GM12892 (cell line): Measurements from ENCODE around the gene ABCC1.
"Not testable (repeated sequence)": the region's sequence is repeated elsewhere in the genome, so short reads cannot be mapped to it uniquely, and the experiment has no call there.

ENCODE experiments used
- DNase-seq: peaks from one replicate; pipeline ENCODE4 v3.0.0; 2011; ENCODE audit not compliant: insufficient read length
- FAIRE-seq: peaks from 2 replicates; lab custom pipeline; 2011; peaks lifted over from hg19 to GRCh38; lab: Jason Lieb, UNC
- POLR2A ChIP-seq: IDR thresholded peaks from 2 replicates; pipeline ENCODE4 v1.6.1; 2011; ENCODE audit warnings: low read depth, low read length, control low read depth
- POLR2AphosphoS5 ChIP-seq: IDR thresholded peaks from 2 replicates; pipeline ENCODE4 v1.6.1; 2011; ENCODE audit warnings: low read depth, low read length, control low read depth
- TAF1 ChIP-seq: IDR thresholded peaks from 2 replicates; pipeline ENCODE4 v1.6.1; 2011; ENCODE audit warnings: low read depth, mild to moderate bottlenecking, control low read depth, low read length, borderline replicate concordance

ABCC1 gene

DNA sequence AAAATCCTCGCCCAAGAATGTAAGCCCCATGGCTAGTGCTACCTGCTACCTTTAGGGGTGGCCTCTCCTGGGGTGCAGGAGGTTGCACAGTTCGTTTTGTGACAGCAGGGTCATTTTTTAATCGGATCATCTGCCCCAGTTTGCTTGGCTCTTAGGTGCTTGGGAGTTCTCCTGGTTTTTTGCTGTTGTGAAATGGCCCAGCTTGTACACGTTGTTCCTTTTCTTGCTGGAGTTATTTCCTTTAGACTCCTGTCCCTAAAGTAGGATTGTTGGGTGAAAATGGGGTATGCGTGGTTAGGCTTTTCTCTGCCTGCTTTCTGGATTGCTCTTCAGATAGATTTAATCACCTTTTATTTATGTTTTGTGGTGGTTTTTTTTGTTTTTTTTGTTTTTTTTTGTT lies 25.8 kb downstream of the ABCC1 start:
- TF ChIP-seq POLR2AphosphoS5 (no peak), TAF1 (no peak), POLR2A (no peak)
- FAIRE-seq = no peak

DNA sequence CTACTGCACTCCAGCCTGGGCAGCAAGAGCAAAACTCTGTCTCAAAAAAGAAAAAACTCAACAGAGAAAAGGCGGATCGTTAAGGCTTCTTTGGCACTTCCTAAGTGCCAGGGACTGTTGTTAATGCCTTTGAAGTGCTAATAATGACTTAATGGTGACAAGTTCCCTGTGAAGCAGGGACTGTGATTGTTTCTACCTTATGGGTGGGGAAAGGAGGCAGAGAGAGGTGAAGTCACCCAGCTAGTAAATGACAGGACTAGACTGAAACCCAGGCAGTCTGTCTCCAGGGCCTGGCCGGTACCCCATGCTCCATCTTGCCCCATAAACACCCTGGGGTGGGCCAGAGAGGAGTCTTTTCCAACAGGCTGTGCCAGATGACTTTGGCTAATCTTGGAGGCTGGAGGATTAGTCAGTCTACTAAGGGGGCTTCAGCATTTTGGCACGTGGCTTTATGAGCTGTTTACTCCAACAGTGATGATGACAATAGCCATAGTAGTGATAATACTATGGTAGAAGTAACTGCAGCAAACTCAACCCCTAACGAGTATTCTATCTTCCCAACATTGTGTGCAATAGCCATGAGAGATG lies 26.9 kb downstream of the ABCC1 start:
- FAIRE-seq (no peak), DNase-seq (no peak)
- no peak for TF ChIP-seq POLR2A
- no peak for TF ChIP-seq POLR2AphosphoS5
- TF ChIP-seq TAF1 = no peak

More for the DNA sequence above, 25.8 kb downstream of the ABCC1 start:
- no peak for DNase-seq

- no peak for DNase-seq
- TF ChIP-seq POLR2A (no peak), POLR2AphosphoS5 (no peak), TAF1 (no peak)
- FAIRE-seq = no peak
Observed at GRCh38 chr16:15976929-15977637, 27.7 kb downstream of the ABCC1 start.

DNA sequence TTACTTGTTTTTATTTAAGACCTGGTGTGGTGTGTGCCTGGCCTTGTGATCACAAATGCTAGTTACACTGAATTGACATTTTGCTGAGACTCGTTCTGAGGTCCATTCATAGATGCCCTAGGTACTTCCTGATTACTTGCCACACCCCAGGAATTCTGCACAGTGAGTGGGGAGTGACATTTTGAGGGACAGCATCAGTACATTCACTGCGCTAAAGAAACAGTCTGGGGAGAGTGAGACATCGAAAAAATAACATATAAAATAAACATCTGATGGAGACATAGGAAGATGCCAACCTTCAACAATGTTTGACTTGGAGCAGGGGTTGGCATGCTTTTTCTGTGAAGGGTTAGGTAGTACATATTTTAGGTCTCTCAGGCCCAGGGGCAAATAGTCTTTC lies 30.4 kb downstream of the ABCC1 start:
- FAIRE-seq = no peak
- no peak for DNase-seq
- TF ChIP-seq POLR2AphosphoS5 = no peak
- TF ChIP-seq TAF1 = no peak
- no peak for TF ChIP-seq POLR2A

GRCh38 chr16:15980329-15980728 lies 30.9 kb downstream of the ABCC1 start:
- TF ChIP-seq POLR2AphosphoS5 (no peak), TAF1 (no peak), POLR2A (no peak)
- FAIRE-seq (no peak), DNase-seq (no peak)

- TF ChIP-seq POLR2AphosphoS5 (no peak), TAF1 (no peak), POLR2A (no peak)
- DNase-seq (no peak), FAIRE-seq (no peak)
Observed at GRCh38 chr16:15981382-15981781, 32.0 kb downstream of the ABCC1 start.

DNA sequence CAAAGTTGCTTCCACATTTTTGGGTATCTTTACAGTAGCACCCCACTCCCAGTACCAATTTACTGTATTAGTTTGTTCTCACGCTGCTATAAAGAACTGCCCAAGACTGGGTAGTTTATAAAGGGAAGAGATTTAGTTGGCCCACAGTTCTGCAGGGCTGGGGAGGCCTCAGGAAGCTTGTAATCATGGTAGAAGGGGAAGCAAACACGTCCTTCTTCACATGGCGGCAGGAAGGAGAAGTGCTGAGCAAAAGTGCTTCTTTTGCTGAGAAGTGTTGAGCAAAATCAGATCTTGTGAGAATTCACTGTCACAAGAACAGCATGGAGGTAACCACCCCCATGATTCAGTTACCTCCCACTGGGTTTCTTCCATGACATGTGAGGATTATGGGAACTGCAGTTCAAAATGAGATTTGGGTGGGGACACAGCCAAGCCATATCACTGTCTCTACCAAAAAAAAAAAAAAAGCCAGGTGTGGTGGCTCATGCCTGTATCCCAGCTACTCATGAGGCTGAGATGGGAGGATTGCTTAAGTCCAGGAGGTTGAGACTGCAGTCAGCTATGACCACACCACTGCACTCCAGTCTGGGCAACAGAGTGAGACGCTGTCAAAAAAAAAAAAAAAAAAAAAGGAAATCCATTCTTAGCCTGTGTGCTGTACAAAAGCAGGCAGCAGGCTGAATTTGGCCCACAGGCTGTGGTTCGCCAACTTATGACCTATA lies 32.9 kb downstream of the ABCC1 start:
- not testable (repeated sequence) for DNase-seq, FAIRE-seq

GRCh38 chr16:15983898-15984297 lies 34.5 kb downstream of the ABCC1 start:
- TF ChIP-seq TAF1 (no peak), POLR2AphosphoS5 (no peak), POLR2A (no peak)
- no peak for FAIRE-seq
- DNase-seq = no peak

DNA sequence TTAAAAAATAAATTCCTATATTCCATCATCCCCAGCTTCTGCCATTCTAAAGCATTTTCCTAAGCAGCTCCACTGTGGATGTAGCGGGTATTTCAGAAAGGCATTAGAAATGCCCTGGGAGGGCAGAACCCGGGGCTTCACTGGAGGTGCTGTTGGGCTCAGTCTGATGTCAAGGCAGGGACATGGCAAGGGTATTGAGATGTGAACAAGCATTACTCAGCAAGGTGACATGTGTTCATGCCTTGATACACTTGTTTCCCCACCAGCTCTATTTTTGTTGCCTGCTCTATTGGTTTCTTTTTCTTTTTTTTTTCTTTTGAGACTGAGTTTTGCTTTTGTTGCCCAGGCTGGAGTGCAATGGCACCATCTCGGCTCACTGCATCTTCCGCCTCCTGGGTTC lies 35.7 kb downstream of the ABCC1 start:
- TF ChIP-seq POLR2A (no peak), POLR2AphosphoS5 (no peak), TAF1 (no peak)
- DNase-seq (no peak), FAIRE-seq (no peak)

DNA sequence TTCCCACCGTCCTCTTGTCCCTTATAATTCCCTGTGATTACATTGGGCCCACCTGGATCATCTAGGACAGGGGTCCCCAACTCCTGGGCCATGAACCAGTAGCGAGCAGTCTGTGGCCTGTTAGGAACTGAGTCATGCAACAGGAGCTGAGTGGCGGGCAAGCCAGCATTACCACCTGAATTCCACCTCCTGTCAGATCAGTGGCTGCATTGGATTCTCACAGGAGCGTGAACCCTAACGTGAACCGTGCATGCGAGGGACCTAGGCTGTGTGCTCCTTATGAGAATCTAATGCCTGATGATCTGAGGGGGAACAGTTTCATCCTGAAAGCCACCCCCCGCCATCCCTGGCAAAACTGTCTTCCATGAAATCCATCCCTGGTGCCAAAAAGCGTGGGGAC lies 36.8 kb downstream of the ABCC1 start:
- FAIRE-seq = no peak
- TF ChIP-seq TAF1 (no peak), POLR2AphosphoS5 (no peak), POLR2A (no peak)
- DNase-seq = no peak

DNA sequence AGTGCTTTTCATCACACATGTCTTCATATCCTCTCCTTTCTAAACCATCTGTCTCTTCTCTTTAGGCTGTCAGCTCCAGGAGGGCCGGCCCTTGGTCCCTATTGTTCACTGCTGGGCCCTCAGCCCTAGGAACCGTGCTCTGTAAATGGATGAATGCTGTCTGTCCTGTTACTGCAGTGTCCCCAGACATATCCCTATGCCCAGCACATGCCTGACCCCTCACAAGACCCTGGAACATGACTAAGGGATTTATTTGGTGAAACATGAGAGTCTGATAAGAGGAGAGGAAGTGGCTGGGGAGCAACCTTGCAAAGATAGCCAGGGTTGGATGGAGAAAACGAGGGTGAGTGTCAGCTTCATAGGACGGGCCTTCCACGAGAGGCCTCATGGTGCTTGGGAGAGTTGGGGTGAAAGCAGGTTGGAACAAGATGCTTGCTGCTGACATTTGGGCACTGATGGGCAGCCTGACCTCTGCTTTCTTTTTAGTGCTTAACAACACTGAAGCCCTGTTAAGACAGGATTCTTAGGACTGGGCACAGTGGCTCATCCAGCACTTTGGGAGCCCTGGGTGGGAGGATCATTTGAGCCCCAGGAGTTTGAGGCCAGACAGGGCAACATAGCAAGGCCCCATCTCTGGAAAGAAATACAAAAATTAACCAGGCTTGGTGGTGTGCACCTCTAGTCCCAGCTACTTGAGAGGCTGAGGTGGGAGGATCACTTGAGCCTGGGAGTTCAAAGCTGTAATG lies 39.0 kb downstream of the ABCC1 start:
- no peak for FAIRE-seq
- no peak for TF ChIP-seq POLR2A
- TF ChIP-seq TAF1 = no peak
- TF ChIP-seq POLR2AphosphoS5 = no peak
- DNase-seq = no peak

DNA sequence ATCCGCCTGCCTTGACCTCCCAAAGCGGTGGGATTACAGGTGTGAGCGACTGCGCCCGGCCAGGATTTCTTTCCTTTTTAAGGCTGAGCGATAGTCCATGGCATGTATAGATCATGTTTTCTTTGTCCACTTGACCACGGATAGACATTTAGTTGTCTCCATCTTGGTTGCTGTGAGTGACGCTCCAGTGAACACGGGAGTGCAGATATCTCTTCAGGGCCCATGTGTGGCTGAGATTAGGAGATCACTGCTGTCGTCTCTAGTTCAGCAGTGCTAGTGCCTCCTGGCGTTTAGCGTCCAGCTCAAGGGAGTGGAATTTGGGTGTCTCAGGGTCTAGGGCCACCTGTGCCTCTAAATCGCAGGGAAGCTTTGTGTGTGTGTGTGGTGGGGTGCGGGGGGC lies 41.5 kb downstream of the ABCC1 start:
- TF ChIP-seq POLR2A = no peak
- DNase-seq = no peak
- no peak for FAIRE-seq
